HG03139 (cell line): ENCODE results near the gene C17orf50.

ENCODE experiments used
- ATAC-seq: cut with Tn5 transposase; IDR thresholded peaks from one replicate; pipeline ENCODE4 v1.9.1; 2021; ENCODE audit not compliant: unreplicated experiment

The C17orf50 gene

DNA sequence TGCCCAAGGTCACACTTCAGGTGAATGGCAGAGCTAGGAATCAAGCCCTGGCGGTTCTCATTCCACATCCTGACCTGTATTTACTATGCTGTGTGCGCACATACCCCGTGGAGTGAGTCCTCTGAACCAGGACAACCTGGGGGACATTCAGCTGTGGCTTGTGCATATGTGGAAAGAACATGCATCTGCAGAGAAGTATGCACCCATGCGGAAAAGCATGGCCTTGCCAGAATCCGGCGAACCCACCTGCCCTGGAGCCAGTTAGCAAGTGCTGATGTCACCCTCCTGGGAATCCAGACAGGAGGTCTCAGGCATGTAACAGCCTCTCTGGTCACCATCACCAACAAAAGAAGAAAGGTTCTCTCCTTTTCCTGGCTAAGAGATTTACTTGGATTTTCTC is 27.3 kb upstream of the C17orf50 start:
- no peak for ATAC-seq

DNA sequence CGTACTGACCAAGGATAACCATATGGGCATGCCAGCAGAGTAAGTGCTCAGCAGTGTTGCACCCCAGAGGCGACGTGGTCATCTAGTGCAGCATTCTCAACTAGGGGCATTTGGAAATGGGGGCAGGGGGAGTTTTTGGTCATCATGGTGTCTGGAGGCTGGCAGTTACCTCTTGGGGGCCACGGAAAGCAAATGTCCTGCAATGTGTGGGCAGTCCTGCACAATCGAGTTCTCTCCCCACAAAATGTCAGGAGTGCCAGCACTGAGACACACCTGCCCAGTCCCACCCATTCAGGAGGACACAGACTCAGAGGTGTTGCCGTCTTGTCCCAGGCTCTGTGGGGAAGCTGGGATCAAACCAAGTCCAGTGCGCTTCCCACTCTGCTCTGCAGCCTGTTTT is 26.3 kb upstream of the C17orf50 start:
- no peak for ATAC-seq

GRCh38 chr17:35735036-35735805 is 25.5 kb upstream of the C17orf50 start:
- no peak for ATAC-seq

DNA sequence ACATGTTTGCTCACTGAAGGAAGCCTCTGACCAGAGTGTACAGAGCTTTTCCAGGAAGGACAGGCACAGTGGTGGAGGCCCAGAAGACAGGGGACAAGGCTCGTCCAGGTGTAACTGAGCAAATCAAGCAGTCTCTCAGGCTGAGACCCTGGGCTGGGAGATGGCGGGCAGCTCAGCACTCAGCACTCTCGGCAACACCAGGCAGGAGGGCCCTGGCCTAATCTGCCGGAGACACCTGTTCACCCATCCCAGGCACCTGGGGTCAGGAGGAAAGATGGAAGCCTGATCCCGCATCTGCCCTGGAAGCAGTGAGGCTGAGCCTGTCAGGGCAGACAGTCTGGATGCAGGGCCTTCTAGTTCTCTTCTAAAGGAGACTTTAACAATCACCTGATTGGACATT is 24.5 kb upstream of the C17orf50 start:
- no peak for ATAC-seq

GRCh38 chr17:35738519-35739133 is 22.1 kb upstream of the C17orf50 start:
- ATAC-seq: no peak

DNA sequence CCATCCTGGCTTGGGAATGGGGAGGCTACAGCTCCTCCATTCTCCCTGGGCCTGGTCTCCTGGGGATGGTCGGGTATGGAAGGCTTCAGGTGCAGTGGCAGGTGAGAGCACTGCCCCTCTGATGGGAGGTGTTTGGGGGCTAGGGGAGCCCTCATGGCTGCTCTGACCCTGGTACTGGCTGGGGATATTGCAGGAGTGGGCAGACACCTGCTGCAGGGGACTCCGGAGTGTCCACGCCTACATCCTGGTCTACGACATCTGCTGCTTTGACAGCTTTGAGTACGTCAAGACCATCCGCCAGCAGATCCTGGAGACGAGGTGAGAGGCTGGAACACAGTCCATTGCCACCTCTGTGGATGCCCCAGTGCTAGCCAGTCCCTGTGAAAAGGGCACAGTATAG is 20.5 kb upstream of the C17orf50 start:
- ATAC-seq: no peak

DNA sequence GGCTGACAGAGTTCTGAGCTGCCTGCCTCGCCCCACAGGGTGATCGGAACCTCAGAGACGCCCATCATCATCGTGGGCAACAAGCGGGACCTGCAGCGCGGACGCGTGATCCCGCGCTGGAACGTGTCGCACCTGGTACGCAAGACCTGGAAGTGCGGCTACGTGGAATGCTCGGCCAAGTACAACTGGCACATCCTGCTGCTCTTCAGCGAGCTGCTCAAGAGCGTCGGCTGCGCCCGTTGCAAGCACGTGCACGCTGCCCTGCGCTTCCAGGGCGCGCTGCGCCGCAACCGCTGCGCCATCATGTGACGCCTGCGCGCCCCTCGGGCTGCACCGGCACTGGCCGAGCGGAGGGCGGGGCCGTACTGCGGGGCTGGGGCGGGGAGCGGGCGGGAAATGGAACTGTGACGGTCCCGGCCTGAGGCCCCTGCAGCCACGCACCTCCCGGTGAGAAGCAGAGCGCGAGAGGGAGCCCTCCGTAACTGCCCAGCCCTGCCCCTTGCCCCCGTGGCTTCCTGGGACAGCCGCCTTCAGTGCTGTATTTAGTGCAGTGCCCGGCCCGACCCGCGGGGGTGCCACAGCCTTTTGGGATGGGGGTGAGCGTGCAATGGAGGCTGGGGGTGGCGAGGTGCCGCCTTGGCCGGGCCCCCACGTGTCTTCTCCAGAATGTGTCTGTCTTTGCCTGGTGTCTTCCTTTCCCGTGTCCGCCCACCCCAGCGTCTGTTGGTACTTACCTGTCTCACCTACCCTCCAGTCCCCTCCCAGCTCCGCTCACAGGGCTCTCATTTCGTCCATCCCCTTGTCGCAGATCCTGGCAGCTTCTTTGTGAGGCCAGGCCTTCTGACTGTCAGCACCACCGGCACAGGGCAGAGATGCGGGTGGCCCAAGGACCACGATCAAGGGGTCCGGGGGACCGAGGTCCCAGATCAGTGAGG is 19.4 kb upstream of the C17orf50 start:
- ATAC-seq: no peak

DNA sequence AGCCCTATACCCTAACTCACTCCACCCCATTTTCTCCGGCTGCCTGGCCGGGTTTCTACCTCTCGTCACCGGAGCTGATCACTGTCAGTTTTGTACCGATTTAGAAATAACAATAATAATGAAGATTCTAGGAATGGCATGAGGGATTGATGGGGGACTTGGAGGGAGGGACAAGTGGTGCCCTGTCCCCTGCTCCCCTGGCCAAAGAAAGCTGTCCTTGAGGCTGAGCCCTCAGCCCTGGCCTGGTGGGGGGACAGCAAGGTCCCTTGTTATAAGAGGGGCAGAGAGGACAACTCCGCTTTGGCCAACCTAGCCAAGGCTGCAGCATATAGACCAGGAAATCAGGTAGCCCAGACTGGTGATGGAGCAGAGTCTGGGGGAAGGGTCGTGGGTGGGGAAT is 18.2 kb upstream of the C17orf50 start:
- no peak for ATAC-seq

DNA sequence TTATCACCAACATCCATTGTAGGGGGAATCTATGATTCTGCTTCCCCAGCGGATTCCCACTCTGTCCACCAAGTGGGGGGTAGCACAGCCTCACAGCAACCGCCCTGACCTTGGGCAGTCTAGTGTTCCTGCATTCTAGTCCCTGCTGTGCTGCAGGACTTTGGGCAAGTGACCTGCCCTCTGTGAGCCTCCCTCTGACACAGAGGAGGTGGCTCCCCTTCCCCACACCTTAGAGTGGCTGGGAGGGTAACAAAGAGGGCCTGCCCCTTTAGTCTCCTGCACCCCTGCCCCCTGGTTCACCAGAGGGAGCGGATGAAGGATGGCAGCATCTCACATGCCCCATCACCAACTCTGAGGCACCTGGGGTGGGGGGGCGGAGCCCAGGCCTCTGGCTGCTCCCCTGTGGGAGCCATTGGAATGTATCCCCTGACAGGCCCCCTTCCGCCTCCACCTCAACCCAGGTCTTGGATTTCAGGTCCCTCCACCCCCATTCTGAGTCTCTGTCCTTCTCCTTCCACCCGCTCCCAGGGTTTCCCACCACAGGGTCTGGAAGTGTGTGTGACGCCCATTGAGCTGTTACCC is 17.7 kb upstream of the C17orf50 start:
- no peak for ATAC-seq

GRCh38 chr17:35743626-35744328 is 16.9 kb upstream of the C17orf50 start:
- ATAC-seq: no peak

GRCh38 chr17:35744830-35745229 is 15.9 kb upstream of the C17orf50 start:
- ATAC-seq: no peak

- no peak for ATAC-seq
These were observed 15.4 kb upstream of the C17orf50 start for GRCh38 chr17:35745246-35745645.

DNA sequence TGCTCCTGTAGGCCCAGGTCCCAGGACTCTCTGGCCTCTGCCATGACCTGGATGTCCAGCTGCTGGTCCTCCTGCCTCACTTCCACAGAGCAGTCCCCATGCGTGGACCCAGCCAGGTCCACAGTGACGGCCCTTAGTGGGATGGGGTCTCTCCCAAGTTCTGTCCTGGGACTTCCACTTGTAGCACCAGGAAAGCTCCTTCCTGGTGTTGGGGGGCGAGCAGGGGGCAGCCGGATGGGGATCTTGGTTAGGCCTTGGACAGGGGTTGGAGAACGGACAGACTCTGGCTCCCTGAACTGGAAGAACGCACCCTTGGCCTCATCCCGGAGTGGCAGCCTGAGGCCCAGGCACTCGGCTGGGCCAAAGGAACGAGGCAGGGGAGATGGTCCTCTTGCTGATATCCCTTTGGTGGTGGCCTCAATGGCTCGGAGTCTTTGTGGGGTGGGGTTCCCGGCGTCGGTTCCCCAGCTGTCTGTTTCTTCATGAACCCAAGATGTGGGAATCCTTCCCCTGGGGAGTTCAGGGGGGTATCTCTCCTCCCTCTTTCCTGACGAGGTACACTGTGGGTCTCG is 14.9 kb upstream of the C17orf50 start:
- no peak for ATAC-seq

GRCh38 chr17:35747540-35748017 is 13.1 kb upstream of the C17orf50 start:
- ATAC-seq: no peak

DNA sequence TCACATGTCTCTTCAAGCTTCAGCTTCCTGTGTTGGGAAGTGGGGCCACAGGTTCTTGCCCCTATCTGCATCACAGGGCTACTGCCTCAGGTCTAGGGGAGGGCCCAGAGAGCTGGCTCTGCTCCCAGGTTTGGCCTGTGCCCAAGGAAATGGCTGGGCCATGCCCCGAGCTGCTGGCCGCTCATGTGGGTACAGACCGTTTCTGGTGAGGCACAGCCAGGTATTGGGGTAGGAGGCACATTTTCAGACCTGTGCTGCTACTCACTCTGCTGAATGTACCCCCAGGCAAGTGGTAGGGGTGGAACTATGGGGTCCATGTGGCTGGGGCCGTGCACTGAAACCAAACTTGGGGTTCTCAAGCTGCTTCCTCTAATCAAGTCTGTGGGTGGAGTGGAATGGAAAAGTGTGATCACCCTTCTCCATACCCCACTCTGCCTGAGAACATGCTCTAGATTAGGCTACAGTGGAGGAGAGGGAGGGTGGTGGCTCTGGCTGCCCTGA is 12.3 kb upstream of the C17orf50 start:
- no peak for ATAC-seq

GRCh38 chr17:35748979-35749378 is 11.7 kb upstream of the C17orf50 start:
- no peak for ATAC-seq

- no peak for ATAC-seq
These were observed 10.9 kb upstream of the C17orf50 start for GRCh38 chr17:35749560-35750412.

DNA sequence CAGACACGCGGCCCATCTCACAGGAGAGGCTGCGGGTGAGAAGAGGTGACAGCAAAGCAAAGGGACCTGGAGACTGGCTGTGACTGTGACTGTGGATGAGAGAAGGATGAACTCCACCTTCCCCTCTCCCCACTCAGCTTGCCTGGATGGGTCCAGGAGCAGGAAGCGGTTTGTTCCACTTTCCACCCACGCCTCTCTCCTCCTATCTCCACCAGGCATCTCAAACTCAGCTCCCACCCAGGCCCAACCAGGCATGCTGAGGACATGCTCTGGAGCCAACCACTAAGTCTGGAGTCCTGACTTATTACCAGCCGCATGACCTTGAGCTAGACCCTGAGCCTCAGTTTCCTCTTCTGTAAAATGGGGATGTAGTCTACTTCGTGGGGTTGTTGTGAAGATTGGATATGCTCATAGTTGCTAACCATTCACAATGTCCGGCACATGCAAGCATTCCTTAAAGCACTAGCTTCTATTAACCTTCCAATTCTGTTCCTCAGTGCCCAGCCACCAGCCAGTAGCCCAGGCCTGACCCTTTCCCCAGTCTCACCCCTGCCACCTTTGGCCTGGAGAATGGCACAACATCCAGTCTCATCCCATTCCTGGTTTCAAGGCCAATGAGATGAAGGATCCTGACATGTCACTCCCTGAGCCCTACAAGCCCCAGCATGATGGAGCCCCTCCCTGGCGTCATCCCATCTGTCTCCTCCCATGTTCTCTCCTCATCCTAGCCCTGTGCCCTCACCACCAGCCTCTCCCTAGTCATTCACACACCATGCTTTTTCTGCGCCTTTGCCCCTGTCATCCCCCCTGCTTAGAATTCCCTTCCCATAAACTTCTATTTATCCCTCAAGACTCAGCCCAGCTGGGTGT is 9.9 kb upstream of the C17orf50 start:
- no peak for ATAC-seq
